GM19452 (cell line): ENCODE data around the gene RIC3.

Experiments
- ATAC-seq: cut with Tn5 transposase; IDR thresholded peaks from one replicate; pipeline ENCODE4 v1.9.1; 2021; ENCODE audit not compliant: unreplicated experiment

Gene RIC3

DNA sequence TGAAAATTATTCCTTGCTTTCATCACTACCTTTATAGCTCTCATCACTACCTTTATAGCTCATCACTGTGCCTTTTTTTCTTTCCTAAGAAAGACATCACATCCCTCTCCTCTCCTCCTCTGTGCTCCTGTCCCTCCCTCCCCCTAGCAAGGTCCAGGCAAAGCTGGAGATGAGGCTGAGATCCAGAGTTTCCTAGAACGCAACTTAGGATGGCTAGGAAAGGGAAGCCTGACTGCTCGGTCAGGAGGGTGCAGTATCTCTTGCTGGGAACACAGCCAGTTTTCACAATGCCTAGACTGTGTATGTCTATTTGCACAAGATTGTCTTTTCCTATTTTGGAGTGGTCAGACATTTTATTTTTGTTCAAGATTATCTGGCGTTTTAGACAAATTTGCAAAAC lies 63.2 kb downstream of the RIC3 start:
- no peak for ATAC-seq

DNA sequence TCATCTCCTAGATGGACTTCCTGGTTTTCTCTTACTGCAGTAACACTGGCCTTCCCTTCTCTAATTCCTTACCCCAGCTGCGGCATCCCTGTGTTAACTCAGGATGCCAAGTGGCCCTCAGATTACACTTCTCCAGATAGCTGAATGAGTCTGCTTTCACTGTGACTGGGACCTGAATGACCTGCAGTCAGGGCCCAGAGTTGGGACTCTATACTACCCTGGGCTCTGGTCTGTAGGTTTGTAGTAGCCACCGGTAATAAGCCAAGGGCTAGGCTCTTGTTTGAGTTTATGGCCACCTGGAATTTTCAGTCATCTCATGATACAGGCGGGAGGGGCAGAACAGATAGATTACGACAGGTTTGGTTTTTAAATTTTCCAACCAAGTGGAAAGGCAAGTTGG lies 63.7 kb downstream of the RIC3 start:
- ATAC-seq, result no peak

DNA sequence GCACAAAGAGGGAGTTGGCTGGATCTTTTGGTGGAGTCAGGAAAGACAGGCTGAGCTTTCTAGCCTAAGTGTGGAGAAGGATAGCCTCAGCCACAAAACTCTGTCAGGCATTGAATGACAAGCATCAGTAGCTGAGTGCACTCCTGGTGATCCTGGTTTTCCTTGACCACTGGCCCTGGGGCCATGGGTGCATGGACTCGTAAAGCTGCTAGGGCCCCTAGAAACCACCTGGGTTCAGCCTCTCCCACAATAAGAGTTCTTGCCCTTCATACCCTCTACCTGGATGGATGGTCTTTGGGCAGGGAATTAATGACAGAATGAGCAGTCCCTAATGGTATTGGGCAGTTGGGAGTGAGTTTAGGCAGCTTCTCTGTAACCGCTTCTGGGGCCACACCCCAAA lies 64.9 kb downstream of the RIC3 start:
- ATAC-seq, result no peak

DNA sequence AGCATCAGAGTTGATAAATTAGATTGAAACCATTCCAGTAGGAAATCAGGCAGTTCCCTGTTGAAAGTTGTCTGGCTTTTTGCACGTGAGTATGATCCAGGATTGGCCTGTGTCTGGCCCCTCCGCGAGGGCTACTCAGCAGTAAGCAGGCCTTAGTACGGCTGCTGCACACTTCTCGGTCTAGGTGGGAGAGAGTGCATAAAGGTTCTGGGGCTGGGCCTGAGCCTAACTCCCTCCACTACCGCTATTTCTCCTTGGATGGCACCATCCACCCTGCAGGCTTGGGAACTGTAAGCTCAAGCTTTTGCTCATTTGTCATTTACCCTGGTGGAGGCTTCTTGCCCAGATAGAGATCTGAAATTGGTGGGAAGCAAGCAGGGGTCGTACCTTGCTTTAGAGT lies 65.9 kb downstream of the RIC3 start:
- no peak for ATAC-seq

DNA sequence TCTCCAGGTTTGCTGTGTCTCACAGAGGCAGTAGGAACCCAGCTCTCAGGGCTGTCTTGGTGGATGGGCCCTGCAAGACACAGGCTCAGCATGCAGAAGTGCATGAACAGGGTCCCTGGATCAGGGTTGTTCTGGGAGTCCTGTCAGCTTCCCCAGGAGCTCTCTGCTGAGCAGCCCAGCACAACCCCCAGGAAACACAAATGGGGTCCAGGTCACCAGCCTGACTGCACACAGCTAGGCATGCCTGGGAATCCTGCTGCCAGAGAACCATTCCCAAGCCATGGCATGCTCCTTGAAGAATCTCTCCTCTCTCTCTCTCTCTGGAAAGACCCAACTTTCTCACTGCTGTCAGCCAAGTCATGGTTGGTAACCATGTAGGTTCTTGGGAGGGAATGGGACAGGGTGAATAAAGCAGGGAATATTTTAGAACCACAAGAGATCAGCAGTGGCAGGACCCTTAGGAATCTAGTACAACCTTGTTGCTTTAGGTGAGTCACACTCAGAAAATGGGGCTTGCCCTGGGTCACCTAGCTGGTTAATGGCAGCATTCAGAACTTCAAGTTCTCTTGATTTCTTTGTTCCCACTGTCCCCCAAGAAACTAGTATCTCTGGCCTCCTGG lies 66.4 kb downstream of the RIC3 start:
- ATAC-seq, result no peak

DNA sequence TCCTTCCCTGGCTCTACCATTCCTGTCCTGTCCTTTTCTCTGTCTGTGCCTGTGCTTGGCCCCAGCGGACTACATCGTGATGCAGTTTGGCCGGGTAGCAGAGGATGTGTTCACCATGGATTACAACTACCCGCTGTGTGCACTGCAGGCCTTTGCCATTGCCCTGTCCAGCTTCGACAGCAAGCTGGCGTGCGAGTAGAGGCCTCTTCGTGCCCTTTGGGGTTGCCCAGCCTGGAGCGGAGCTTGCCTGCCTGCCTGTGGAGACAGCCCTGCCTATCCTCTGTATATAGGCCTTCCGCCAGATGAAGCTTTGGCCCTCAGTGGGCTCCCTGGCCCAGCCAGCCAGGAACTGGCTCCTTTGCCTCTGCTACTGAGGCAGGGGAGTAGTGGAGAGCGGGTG lies 67.4 kb downstream of the RIC3 start:
- ATAC-seq, result no peak

DNA sequence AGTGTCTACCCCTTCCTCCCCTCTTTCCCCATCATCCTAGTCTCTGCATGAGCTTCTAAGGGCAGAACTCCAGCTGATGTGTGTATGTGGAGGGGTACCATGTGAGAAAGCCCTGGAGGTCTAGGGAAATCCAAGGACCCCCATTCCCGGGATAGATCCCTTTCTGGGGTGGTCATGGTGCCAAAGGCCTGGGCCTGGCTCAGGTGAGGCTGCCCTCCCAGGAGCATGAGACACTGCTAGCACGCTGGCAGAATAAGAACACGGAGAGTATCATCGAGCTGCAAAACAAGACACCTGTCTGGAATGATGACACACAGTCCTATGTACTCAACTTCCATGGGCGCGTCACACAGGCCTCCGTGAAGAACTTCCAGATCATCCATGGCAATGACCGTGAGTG lies 68.2 kb downstream of the RIC3 start:
- no peak for ATAC-seq

DNA sequence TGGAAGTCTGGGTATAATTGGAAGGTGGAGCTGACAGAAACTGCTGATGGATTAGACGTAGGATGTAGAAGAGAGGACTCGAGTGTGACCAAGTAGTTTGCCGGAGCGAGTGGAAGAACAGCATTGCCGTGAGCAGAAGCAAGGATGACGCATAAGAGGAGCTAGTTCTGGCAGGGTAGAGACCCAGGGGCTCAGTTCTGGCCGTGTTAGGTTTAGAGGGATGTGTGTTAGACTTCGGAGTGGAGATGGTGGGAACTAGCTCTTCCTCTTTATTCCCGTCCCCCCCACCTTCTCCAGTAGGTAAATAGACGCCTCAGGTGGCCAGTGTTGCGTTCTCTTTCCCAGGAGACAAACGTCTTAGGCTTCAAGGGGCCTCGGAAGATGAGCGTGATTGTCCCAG lies 68.7 kb downstream of the RIC3 start:
- ATAC-seq, result no peak

DNA sequence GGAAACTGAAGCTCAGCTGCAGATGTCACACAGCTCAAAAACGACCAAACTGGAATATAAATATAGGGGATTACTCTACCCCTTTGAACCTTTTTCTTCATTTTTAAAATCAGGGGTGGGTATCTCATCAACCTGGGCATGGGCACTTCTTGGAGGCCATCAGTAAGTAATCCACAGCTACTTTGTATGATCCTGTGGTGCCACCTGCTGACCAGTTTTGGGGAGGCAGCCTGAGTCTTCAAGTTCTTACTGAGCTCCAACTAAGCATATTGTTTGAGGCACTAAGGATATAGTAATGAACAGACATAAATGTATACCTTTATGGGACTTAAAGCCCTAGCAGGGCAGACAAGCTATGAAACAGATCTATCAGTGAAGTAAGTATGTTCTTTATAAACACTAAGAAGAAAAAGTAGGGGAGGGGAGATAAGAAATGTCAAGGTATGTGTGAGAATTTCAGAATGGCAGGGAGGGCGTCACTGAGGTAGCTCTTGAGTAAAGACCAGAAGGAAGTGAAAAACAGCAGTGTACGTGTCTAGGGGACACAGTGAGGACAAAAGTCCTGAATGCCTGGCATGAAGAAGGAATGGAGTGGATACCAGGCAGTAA lies 69.4 kb downstream of the RIC3 start:
- peak; percentile 68 for ATAC-seq

DNA sequence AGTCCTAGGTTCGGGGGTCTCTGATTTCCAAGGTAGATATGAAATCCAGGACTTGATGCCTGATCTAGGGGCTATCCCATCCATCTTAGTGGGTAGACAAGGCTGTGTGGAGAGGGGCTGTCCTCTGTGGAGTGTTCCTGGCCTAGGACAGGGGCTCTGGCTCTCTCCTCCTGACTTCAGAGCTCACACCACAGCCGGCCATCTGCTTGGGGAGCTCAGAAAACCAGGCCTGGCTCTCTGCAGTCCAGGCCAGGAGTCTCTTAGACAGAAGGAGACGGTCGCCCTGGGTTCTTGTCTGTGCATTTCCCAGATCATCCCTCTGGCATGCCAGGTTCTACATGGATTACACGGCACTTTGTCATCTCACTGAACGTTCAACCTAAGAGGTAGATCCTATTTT lies 69.9 kb downstream of the RIC3 start:
- no peak for ATAC-seq

DNA sequence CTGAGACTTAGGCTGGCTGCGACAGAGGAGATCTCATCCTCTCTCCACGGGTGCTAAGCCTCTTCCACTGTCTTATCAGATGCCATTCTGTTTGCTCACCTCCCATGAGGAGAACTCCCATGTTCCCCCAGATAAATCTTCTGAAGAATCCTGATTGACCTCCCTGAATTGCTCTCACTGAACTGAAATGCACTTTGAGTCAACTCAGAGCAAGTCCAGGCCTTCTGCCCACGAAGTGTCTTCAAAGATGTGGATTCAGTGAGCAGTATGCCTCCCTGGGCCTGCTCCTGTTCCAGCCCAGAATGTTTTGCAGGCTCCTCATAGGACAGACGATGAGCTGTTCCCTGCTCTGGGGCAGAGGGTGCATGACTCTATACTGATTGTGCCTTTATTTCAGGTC lies 70.5 kb downstream of the RIC3 start:
- ATAC-seq, result no peak

DNA sequence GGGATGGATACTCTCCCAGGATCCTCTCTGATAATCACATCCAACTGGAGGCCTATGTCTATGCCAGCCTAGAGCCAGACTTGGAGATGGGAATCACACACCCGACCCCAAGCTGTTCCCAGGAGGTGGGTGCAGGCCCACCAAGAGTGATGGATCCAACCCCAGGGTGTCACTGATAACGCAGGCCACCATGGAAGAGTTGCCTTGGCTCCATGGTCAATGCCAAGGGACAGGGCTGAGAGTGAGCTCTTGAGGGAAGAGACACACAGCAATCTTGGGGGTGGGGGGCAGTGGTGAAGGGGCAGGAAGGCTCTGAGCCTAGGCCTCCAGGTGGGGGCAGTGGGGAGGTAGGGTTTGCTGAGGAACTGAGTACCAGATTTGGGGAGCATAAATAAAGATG lies 70.9 kb downstream of the RIC3 start:
- no peak for ATAC-seq

DNA sequence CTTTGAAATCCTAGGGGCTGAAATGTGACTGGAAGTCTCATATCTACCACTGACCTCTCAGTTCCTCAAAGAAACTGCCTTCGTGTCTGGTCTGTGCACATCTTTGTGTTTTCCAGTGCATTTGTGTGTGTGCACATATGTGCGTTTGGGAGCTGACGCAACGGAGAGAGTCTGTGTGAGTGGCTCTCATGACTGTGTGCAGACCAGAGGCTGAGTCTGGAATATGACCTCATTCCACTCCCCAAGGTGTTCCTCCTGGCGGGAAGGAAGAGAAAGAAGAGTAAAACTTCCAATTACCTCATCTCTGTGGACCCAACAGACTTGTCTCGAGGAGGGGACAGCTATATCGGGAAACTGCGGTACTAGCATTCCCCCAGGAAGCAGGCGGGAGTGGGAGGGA lies 71.4 kb downstream of the RIC3 start:
- no peak for ATAC-seq

DNA sequence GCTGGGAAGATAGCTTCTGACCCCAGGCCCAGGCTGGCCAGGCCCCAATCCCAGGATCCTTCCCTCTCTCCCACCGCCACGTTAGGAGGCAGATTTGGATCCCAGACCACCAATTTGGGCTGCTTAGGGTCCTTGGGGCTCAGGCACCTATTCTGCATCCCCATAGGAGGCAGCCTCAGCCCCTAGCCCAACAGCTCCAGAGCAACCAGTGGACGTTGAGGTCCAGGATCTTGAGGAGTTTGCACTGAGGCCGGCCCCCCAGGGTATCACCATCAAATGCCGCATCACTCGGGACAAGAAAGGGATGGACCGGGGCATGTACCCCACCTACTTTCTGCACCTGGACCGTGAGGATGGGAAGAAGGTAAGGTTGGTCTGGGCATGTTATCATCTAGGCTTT lies 71.8 kb downstream of the RIC3 start:
- ATAC-seq, result no peak

DNA sequence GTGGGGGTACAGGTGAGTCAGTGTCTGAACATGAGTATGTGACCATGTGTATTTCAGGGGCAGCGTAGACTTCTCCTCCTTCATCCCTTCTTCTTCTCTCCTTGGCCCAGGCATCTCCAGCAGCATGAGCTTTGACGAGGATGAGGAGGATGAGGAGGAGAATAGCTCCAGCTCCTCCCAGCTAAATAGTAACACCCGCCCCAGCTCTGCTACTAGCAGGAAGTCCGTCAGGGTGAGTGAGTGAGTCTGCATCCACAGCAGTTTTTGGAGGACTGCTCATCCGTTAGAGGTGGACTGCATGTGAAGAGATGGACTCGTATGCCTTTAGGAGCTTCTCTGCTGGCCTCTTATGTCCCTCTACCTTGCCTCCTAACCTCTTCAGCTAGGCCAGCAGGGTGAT lies 72.2 kb downstream of the RIC3 start:
- no peak for ATAC-seq

DNA sequence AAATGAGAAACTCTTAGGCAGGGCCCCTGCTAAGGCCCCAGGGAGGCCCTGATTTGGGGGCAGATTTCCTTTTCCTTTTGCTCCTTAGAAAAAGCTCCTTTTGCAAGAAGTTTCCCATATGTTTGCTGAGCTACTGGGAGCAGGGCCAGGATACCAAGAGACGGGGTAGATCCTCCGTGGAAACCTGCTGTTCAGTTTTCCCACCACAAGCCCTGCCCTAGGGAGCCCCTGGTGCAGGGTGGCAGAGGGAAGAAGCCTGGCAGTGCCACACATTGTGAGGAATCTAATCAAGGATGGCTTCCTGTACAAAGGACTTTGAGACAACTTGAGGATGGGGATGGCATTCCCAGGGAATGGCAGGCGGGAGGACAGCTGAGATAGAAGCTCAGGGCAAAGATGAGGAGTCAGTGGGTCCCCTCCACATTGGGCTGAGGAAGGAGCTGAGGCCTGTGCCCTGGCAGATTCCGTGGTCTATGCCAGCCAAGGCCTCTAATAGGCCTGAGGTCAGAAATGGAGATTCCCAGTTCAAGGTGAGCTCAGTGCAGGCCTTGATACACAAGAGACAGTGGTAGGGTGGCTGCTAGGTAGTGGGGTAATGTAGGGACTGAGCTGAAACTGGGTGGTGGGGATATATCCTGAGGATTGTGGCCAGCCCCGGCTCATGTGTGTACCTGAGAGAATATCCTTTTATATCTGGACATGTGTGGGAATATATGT lies 72.9 kb downstream of the RIC3 start:
- no peak for ATAC-seq

DNA sequence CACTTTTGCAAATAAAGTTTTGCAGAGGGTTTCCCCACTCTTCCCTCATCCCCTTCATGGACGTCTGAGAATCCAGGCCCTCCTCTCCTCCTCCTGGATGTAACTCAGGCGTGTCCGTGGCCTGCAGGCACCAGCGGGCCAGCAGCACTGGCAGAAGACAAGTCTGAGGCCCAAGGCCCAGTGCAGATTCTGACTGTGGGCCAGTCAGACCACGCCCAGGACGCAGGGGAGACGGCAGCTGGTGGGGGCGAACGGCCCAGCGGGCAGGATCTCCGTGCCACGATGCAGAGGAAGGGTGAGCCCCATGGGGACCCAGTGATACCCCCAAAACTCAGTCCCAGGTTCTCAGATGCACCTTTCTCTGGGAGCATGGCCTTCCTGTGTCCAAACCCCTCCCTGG lies 73.5 kb downstream of the RIC3 start:
- no peak for ATAC-seq

DNA sequence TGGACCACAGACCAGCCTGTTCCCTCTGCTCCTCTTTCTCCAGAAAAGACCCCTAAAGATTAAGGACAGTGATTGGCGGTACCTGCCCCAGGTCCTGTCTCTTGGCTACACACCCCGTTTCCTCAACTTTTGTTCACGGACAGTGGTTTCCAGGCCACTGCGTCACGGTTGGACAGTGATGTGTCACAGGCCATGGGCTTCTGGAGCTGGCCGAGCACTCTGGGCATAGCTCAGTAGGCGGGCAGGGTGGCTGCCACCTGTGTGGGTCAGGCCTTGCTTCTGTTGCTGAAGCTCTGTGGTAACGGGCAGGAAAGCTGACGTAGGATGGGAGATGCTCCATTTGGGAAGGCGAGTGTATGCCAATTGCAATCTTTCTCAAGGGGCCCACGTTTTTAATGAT lies 74.2 kb downstream of the RIC3 start:
- no peak for ATAC-seq

DNA sequence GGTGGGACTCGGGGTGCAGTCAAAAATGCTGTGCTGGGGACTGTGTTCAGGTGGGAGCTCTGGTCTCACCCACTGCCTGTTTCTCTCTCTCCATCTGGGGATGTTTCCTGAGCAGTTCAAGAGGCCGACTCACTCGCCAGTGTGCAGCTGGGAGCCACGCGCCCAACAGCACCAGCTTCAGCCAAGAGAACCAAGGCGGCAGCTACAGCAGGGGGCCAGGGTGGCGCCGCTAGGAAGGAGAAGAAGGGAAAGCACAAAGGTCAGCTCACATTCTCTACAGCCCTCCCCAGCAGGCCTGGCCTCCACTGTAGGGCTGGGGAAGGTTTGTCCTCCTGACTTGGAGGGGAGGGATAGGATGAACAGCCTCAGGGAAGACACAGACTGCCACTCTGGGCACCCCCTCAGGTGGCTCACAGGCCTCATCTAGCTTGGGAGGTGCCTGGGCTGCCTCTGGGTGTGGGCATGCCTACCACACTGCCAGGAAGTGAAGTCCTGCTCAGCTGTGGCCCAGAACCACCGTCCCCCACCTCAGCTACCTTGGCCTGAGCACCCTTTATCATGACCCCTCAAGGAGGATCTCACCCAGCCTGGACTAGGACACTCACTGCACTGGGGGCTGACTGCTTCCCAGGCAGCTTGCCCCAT lies 74.8 kb downstream of the RIC3 start:
- ATAC-seq, result no peak

DNA sequence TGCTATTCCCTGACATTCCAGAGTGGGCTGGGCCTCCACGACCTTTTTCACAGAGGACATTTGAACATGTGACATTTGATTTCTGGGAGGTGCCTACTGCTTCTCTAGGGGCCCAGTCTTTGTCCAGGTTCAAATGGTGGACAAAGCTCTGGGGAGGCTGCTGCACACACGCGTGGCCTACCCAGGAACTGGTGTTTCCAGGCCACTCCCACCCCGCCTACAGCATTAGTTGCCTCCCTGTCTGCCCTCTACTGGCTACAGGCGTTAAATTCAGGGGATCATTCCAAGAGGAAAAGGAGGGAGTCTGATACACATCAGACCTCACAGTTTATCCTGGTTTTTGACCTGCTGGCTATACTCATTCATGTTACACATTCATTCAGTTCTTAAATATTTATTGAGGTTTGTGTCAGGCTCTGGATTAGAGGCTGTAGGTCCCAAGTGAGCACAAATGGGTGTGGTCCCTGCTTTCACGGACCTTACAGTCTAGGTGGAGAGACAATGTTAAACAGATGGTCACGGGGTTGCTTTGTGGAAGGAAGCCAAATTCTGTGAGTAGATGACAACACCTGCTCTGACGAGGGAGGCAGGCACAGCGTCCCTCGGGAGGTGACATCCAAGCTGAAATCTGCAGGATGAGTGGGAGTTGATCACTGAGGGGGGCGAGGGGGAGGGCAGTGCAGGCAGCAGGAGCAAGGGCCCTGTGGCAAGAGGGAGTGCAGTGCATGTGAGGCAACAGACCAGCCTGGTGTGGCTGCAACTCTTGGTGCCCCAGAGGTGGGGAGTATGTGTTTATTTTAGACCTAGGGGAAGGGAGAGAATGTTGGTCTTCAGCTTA lies 76.0 kb downstream of the RIC3 start:
- peak; percentile 74 for ATAC-seq

DNA sequence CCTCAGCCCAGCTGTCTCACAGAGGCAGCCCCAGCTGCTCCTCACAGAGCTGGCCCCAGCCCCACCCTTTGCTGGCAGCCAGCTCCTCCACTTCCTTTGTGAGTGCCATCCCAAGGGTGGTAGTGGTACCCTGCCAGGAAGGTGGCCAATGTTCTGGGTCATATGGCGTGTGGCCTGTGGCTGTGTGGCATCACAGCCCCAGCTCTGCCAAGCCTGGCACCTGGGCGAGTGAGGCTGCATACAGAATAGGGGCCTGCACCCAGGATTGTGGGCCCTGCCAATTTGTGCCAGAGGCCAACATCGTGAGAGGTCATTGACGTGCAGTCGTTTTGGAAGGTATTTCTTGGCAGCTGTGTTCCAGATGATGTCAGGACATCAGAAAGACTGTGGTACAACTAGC lies 77.1 kb downstream of the RIC3 start:
- no peak for ATAC-seq
